Measurements from ENCODE around the gene UHMK1. TPM values are rescaled to one million over a fixed set of nuclear protein-coding genes. Genes with fewer than 3 reads are reported as not detected.

Gene UHMK1, protein sequence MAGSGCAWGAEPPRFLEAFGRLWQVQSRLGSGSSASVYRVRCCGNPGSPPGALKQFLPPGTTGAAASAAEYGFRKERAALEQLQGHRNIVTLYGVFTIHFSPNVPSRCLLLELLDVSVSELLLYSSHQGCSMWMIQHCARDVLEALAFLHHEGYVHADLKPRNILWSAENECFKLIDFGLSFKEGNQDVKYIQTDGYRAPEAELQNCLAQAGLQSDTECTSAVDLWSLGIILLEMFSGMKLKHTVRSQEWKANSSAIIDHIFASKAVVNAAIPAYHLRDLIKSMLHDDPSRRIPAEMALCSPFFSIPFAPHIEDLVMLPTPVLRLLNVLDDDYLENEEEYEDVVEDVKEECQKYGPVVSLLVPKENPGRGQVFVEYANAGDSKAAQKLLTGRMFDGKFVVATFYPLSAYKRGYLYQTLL
- total RNA-seq, result 28.3 and 51.8 TPM in 2 replicates

DNA sequence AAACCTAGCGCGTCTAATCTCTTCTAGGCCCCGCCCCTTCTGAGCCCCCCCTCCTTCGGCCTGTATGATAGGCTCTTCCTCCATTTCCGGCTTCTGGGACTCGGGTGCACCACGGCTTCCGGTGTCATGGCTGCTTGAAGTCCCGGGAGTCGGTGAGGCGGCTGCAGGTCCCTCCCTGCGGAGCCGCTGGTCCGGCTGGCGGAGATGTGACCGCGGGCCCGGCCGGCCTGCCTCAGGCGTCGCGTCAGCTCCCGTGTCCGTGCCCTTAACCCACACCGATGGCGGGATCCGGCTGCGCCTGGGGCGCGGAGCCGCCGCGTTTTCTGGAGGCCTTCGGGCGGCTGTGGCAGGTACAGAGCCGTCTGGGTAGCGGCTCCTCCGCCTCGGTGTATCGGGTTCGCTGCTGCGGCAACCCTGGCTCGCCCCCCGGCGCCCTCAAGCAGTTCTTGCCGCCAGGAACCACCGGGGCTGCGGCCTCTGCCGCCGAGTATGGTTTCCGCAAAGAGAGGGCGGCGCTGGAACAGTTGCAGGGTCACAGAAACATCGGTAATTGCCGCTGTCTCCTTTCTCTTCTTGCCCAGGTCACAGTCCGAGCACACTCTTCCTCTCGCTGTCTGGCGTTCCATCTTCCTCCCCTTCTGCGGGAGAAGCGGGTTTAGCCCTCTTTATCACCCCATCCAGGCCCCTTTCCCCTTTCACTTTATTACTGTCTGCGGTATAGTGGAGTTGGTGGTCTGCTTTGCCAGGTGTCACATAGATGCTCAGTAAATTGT, at the start of gene UHMK1:
Gene UHMK1, plus strand, starts transcription at position 96 of the 773 bp plus-strand sequence. Its CDS starts 183 bp downstream, at position 279.

DNA sequence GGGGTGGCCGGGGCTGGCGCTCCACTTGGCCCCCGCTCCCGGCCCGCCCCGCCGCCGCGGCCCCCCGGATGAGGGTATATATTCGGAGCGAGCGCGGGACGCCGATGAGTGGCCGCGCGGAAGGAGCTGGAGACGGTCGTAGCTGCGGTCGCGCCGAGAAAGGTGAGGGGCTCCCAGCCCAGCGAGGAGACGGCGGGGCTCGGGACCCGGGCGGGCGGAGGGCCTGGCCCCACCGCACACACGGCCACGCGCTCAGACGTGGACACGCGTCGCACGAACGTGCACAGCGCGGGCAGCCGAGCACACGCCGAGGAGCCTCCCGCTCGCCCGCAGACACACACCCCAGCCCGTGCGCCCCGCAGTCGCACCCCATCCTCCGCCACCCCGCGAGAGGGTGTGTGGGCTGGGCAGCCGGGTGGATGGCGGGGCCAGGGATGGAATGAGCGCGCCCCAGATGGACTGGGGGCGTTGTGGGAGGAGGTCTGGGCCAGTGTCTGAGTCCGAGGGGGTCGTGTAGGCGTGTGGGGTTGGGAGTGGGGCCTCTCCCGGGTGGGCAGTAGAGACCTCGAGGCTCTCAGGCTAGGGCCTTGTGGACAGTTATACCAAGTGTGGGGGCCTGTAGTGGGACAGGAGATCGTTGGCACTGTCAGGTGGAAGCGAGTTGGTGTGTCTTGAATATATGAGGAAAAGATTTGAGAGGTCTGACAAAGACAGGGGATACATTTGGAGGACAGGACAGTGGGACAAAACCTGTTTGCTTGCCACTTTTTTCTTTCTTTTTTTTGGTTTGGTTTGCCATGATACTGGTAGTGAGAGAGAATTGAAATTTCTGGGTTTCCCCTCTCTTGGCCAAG, 64.2 kb downstream of the UHMK1 start, which contains the start of gene UAP1:
Gene UAP1, plus strand, starts transcription at position 107 of the 854 bp plus-strand sequence. CDS start 4,347 bp downstream, outside the sequence.

Small RNAs within 50 kb of the gene (small RNA-seq; reads per million reads assigned to genes)
- not detected for gene UQCRBP2

Other genes with a start within 250 kb of the UHMK1 start
- not detected in 2 replicates for gene SPATA46, start 121.0 kb upstream of the UHMK1 start, total RNA-seq
- gene C1orf226, start 116.1 kb upstream of the UHMK1 start, total RNA-seq, result 8.2 and 11.7 TPM in 2 replicates
- not detected in 2 replicates for gene SH2D1B, start 85.7 kb upstream of the UHMK1 start, total RNA-seq
- 47.5 and 62.4 TPM in 2 replicates for gene UAP1, start 63.9 kb downstream of the UHMK1 start, total RNA-seq
- gene DDR2, start 134.6 kb downstream of the UHMK1 start, total RNA-seq, result 21.5 and 27.5 TPM in 2 replicates